GM18867 (cell line): ENCODE data around the gene ZNF256.

ENCODE experiments used
- ATAC-seq: cut with Tn5 transposase; IDR thresholded peaks from one replicate; pipeline ENCODE4 v1.9.1; 2021; ENCODE audit warnings: mild to moderate bottlenecking, moderate library complexity; ENCODE audit not compliant: unreplicated experiment

The ZNF256 gene

DNA sequence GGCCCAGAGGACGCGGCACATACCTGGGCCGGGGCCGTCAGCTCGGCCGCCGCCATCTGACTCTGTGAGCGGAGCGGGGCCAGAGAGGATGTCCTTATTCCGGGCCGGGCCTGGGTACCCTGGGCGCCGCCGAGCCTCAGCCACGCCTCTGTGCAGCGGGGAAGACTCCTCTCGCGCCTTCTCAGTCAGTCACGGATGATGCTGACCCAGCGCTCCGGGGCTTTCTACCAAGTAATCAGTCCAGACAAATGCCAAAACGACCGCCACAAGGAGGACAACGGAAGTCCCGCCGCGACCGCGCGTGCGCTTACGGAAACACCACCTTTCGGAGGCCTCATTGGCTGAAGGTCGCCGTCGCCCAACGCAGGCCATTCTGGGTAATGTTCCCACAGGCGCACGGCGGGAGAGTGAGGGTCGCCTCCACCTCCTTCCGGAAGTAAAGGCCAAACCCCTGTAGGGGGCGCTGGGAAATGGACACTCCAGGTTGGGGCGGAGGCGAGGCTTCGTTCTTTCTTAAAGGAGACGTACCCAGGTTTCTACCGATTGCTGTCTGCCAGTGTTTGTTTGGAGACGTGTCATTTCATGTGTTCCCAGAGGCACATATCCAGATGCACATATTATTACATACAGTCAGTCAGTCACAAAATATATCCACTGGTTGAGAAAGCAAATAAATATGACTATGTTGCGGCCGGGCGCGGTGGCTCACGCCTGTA, at the start of gene ZNF256:
Gene ZNF256, minus strand, starts transcription at position 288 of the 716 bp plus-strand sequence. Its CDS starts 232 bp downstream, at position 56.
- ATAC-seq, result peak; percentile 70

DNA sequence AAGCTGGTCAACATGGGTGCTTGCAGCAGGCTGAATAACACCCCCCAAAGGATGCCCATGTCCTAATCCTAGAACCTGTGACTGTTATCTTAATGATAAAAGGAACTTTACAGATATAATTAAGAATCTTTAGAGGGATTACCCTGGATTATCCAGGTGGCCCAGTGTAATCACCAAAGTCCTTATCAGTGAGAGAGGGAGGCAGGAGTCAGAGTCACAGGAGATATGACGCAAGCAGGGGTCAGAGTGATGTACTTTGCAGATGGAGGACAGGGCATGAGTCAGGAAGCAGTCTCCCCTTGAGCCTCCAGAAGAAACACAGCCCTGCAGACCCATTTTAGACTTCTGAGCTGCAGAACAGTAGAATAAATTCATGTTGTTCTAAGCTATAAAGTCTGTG, 45.3 kb upstream of the ZNF256 start:
- ATAC-seq, result no peak

DNA sequence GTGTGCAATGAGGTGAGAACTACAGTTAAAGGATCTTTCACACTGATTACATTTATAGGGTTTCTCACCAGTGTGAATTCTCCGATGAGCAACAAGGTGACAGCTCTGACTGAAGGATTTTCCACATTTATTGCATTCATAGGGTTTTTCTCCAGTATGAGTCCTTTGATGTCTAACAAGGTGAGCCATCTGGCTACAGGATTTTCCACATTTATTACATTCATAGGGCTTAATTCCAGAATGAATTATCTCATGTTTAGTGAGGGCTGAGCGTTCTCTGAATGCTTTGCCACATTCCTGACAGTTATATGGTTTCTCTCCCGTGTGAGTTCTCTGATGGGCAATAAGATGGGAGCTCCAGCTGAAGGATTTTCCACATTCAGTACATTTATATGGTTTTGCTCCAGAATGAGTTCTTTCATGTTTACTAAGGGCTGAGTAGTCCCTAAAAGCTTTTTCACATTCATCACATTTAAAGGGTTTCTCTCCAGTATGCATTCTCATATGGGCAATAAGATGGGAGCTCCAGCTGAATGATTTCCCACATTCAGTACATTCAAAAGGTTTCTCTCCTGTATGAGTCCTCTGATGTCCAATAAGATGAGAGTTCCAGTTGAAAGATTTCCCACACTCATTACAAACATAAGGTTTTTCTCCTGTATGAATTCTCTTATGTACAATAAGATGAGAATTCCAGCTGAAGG, 31.2 kb upstream of the ZNF256 start:
- no peak for ATAC-seq

- no peak for ATAC-seq
These were observed 26.9 kb upstream of the ZNF256 start, which contains the start of gene C19orf18 for GRCh38 chr19:57974434-57974833. Gene C19orf18, minus strand, starts transcription at chr19:57974534. Its CDS starts 102 bp downstream, at chr19:57974432.

- ATAC-seq, result no peak
These were observed 17.3 kb upstream of the ZNF256 start for GRCh38 chr19:57964761-57965160.

- no peak for ATAC-seq
These were observed 14.3 kb upstream of the ZNF256 start for GRCh38 chr19:57961785-57962184.

DNA sequence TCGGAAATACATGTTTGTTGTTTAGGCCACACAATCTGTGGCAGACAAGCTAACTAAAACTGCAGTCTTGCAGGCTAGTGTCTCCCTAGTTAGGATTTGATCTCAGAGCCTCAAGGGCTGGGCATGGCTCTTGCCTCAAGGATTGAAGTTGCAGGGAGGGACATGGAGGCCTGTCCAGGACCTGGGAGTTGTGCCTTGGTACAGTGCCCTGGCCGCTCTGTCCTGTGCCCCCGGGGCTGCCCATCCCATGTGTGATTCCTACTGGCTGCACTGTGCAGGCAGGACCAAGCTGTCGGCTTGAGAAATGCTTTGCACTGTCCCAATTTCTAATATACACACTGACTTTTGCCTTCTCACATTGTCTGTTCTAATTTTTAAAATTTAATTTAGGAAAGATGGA, 7.5 kb upstream of the ZNF256 start:
- ATAC-seq, result no peak

GRCh38 chr19:57949702-57950101, 2.2 kb upstream of the ZNF256 start:
- ATAC-seq, result no peak

- no peak for ATAC-seq
These were observed 1.8 kb upstream of the ZNF256 start for GRCh38 chr19:57949296-57949695.

- ATAC-seq, result no peak
These were observed 453 bp downstream of the ZNF256 start for GRCh38 chr19:57947088-57947418.

DNA sequence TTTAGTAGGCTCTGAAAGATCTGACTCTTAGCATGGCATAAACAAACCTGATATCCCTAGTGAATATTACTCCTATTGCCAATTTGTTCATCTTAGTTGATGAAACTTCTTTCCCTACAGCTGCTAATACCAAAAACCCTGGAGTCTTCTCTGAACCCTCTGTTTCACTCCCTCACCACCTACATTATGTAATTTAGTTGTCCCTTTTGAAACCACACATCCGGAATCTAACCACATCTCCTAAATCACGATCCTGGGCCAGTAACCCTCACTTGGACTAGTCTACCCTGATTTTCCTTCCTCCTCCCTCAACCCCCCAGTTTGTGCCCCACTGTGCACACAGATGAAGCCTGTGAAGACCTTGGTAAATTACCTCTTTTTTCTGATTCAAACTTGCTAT, 1.2 kb downstream of the ZNF256 start:
- ATAC-seq, result no peak

DNA sequence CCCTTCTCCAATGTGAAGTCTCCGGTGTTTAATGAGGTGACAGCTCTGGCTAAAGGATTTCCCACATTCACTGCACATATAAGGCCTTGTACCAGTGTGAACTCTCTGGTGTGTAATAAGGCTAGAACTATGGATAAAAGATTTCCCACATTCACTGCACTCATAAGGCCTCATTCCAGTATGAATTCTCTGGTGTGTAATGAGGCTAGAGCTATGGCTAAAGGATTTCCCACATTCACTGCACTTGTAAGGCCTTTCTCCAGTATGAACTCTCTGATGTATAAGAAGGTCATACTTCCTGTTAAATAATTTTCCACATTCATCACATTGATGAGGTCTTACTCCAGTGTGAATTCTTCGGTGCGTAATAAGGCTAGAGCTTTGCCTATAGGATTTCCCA, 5.9 kb downstream of the ZNF256 start:
- ATAC-seq, result no peak

- ATAC-seq, result no peak
These were observed 11.8 kb downstream of the ZNF256 start for GRCh38 chr19:57935731-57936130.

- no peak for ATAC-seq
These were observed 12.5 kb downstream of the ZNF256 start, which contains the start of gene ZNF418 for GRCh38 chr19:57934820-57935665. Gene ZNF418, minus strand, starts transcription at chr19:57935402. Its CDS starts 1,580 bp downstream, at chr19:57933822.

GRCh38 chr19:57927587-57927986, 19.9 kb downstream of the ZNF256 start:
- ATAC-seq, result no peak

DNA sequence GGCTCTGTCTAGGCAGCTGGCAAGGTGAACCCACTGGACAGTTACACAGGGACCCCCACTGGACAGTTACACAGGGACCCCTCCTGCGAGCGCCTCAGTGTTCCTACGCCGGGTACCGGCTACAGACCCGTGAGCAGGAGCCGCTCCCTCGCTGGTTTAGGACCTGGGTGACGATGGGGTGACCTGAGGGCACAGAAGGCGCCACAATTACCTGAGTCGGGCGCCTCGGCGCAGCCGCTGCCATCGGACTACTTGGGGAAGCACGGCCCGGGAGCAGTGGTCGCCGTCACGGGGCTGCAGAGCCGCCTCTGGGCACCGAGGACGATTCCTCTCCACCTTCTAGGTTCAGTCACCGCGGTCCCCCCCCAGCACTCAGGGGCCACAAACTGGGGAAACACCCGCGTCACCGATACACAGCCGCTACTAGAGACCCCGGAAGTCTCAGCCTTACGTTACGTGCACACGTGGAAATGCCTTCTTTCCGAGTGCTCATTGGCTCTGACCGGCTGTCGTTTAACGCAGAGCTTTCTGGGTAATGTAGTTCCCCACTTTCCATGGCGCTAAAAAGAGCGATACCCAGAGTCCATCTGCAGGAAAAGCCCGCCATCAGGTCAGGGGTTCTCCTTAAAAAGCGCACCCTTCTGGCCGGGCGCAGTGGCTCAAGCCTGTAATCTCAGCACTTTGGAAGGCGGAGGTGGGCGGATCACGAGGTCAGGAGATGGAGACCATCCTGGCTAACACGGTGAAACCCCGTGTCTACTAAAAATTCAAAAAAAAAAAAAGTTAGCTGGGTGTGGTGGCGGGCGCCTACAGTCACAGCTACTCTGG, 31.1 kb downstream of the ZNF256 start, which contains the start of gene ZNF417:
Gene ZNF417, minus strand, starts transcription at position 425 of the 828 bp plus-strand sequence. Its CDS starts 181 bp downstream, at position 244.
- peak; percentile 98 for ATAC-seq

GRCh38 chr19:57914531-57914930, 33.0 kb downstream of the ZNF256 start:
- no peak for ATAC-seq

- ATAC-seq, result no peak
These were observed 40.1 kb downstream of the ZNF256 start for GRCh38 chr19:57907394-57907793.

GRCh38 chr19:57905258-57905657, 42.2 kb downstream of the ZNF256 start:
- no peak for ATAC-seq

DNA sequence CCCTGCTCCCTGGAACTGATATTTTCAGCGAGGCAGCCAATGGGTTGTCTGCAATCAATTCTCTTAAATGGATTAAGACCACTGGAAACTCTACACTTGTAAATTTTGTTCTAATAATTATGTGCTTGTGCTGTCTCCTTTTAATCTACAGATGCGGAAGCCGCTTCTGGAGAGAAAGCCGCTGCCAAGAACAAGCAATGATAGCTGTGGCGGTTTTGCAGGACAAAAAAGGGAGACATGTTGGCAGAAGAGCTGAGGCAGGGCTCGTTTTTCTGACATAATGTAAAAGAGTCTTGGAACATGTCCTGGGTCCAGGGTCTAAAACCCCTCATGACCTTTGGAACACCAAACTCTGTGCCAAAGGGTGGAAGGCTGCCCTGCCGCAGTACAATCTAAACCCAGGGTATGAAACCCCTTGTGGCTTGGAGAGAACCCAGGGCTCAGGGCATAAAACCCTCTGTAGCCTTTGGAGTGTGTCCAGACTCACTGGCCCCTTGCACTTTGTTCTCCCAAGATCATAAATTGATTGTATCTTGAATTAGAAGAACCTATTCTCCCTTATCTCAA, 43.8 kb downstream of the ZNF256 start:
- ATAC-seq, result no peak
